NCI-H524 (cell line): Measurements from ENCODE around the gene KATNBL1.
"Not testable (repeated sequence)": the region's sequence is repeated elsewhere in the genome, so short reads cannot be mapped to it uniquely, and the experiment has no call there.

ENCODE experiments used
- DNase-seq, 2 experiments: peaks; one replicate each; lab custom pipeline; 2025; lab: John Stamatoyannopoulos, UW

Gene KATNBL1

DNA sequence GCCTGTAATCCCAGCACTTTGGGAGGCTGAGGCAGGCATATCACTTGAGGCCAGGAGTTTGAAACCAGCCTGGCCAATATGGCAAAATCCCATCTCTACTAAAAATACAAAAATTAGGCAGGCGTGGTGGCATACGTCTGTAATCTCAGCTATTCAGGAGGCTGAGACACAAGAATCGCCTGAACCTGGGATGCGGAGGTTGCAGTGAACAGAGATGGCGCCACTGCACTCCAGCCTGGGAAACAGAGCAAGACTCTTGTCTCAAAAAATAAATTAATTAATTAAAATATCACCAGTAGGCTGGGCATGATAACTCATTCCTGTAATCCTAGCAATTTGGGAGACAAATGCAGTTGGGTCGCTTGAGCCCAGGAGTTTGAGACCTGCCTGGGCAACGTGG is 16.6 kb downstream of the KATNBL1 start:
- DNase-seq: not testable (repeated sequence)

DNA sequence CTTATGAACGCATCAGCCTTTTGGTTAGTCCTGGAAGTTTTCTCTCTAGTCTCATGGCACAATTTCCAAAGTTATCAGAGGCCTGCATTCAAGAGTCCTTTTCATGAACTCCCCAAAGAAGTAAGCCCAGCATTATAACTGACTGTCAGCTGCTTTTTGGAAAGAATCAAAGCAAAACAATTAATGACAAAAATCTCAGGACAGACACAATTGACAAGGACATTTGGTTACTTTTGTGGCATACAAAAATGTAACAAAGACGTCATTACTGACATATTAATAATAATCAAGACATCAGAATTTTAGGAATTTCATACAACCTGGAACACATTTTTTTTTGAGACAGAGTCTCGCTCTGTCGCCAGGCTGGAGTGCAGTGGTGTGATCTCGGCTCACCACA is 21.2 kb downstream of the KATNBL1 start:
- no peak for DNase-seq

DNA sequence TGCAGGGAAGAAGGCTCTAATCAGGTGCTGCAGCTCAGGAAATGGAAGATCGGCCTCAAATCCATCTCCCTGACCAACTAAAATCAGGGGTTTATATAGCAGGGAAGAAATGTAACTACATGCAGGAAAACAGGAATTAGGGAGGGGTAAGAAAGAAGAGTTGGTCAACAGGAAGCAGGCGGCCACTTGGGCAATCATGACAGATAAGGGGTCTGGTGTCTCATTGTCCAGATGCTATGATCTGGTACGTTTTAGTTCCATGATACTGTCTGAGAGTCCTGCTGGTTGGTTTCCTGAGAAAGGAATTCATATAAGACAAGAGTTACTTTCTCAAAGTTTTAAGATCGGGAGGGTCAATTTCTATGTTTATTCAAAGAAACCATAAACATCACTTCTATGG is 24.2 kb downstream of the KATNBL1 start:
- DNase-seq: no peak

- no peak for DNase-seq
Measured at GRCh38 chr15:34182942-34183341, 27.0 kb downstream of the KATNBL1 start.

DNA sequence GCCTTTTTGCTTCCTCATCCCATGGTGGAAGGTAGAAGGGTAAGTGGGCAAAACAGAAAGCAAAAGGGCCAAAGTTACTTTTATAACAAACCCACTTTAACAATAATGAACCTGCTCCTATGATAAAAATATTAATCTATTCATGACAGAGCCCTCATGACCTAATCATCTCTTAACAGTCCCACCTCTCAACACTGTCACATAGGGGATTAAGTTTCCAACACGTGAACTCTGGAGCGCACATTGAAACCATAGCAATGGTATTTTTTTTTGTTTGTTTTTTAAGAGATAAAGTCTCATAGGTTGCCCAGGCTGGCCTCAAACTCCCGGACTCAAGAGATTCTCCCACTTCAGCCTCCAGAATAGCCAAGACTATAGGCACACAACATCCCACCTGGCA is 30.7 kb downstream of the KATNBL1 start:
- no peak for DNase-seq

DNA sequence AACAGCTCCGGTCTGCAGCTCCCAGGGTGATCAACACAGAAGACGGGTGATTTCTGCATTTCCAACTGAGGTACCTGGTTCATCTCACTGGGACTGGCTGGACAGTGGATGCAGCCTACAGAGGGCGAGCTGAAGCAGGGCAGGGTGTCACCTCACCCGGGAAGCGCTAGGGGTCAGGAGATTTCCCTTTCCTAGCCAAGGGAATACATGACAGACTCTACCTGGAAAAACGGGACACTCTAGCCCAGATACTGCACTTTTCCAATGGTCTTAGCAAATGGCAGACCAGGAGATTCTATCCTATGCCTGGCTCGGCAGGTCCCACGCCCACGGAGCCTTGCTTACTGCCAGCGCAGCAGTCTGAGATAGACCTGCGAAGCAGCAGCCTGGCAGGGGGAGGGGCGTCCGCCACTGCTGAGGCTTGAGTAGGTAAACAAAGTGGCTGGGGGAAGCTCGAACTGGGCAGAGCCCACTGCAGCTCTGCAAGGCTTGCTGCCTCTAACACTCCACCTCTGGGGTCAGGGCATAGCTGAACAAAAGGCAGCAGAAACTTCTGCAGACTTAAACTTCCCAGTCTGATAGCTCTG is 43.8 kb downstream of the KATNBL1 start:
- not testable (repeated sequence) for DNase-seq

- DNase-seq: no peak
Measured at GRCh38 chr15:34161329-34161963, 48.5 kb downstream of the KATNBL1 start.

GRCh38 chr15:34160735-34161134 is 49.2 kb downstream of the KATNBL1 start:
- no peak for DNase-seq

DNA sequence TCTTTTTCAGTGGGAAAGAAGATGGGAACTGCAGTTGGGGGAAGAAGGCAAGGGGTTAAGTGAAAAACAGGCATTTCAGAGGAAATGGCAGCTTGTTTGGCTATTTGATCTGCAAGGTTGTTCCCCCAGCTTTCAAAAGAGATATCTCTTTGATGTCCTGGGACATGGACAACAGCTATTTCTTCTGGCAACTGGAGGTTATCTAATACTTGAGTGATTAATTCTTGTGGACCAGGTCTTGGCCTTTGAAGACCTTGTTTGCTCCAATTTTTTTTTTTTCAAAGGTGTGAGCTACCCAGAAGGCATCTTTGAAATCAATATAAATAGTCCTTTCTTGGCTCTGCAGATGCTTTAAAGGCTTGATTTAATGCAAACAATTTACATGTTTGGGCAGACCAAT is 51.5 kb downstream of the KATNBL1 start:
- no peak for DNase-seq

- no peak for DNase-seq
Measured at GRCh38 chr15:34155859-34156258, 54.0 kb downstream of the KATNBL1 start.

GRCh38 chr15:34154725-34155204 is 55.1 kb downstream of the KATNBL1 start:
- no peak for DNase-seq

DNA sequence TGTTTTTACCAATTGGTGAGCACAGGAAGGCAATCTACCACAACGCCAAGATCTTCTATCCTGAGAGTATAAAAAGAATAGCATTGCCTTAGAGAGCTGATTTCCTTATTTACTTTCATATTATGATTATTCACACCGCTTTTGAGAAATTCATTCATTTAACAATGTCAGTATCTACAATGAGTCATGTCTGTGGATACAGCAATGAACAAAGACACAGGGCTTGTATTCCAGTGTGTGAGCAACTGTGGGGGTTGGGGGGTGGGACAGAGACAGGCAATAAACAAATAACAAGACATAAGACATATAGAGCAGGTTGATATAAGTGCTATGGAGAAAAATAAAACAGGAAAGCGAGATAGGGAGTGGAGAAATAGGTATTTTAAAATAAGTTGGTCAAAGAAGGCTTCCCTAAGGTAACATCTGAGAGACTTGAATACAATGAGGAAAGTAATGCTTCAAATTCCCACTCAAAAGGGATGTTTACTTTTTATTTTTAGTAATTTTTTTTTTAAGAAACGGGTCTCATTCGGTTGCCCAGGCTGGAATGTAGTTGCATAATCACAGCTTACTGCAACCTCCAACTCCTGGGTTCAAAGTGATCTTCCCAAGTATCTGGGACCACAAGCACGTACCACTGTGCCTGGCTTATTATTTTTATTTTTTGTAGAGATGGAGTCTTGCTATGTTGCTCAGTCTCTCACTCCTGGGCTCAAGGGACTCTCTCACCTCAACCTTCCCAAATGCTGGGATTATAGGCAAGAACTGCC is 62.3 kb downstream of the KATNBL1 start:
- DNase-seq: no peak

DNA sequence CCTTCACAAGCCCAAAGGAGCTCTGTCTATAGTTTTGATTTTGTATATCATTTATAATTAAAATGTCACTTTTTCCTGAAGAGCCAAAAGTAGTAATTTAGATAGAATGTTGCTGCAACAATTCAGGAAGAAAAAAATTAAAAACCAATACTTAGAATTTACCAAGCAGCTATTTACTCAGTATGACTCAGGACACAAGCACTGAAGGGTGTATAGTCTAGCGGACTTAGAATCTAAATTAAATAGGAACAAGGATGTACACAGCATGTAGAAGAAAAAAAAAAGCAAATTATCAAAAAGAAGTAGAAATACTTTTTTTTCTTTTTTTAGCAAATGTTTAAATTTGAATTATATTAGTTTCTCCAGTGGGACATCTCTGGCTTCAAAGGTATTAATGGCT is 76.4 kb downstream of the KATNBL1 start:
- no peak for DNase-seq

GRCh38 chr15:34132881-34133280 is 77.0 kb downstream of the KATNBL1 start:
- no peak for DNase-seq

- no peak for DNase-seq
Measured at GRCh38 chr15:34128898-34129297, 81.0 kb downstream of the KATNBL1 start.

- DNase-seq: no peak
Measured at GRCh38 chr15:34126522-34126921, 83.4 kb downstream of the KATNBL1 start.

GRCh38 chr15:34125945-34126344 is 84.0 kb downstream of the KATNBL1 start:
- DNase-seq: no peak

- DNase-seq: no peak
Measured at GRCh38 chr15:34124651-34125050, 85.2 kb downstream of the KATNBL1 start.

DNA sequence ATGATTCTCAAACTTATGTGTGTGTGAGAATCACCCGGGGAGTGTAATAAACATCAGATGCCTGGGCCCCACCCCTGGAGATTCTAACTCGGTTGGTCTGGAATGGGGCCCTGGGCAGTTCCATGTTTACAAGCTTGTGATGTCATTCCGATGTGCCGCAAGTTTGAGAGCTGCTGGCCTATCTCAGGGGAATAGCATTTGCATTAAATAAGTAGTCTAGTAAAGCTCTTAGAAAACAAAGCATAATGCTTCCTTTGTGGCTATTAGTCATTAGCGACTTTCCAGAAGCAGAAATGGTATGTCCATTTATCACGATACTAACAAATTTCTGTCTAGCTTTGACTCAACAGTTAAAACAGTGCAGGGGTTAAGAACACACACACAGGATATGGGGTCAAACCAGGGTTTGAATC is 87.1 kb downstream of the KATNBL1 start:
- DNase-seq: no peak

DNA sequence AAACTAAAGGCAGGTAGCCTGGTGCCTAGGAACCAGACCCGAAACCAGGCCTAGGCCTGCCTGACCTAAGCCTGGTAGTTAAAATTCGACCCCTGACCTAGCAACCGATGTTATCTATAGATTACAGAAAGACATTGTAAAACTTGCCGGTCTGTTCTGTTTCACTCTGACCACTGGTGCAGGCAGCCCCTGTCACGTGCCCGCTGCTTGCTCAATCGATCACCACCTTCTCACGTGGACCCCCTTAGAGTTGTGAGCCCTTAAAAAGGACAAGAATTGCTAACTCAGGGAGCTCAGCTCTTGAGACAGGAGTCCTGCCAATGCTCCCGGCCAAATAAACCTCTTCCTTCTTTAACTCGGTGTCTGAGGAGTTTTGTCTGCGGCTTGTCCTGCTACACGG is 88.1 kb downstream of the KATNBL1 start:
- not testable (repeated sequence) for DNase-seq

DNA sequence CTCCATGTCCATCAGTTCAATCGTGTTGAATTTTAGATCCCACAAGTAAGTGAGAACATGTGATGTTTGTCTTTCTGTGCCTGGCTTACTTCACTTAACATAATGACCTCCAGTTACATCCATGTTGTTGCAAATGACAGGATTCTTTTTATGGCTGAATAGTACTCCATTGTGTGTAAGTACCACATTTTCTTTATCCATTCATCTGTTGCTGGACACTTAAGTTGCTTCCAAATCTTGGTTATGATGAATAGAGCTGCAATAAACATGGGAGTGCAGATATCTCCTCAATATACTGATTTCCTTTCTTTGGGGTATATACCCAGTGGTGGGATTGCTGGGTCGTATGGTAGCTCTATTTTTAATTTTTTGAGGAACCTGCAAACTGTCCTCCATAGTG is 89.5 kb downstream of the KATNBL1 start:
- DNase-seq: not testable (repeated sequence)

GRCh38 chr15:34119291-34119690 is 90.6 kb downstream of the KATNBL1 start:
- peak; percentile 50 to 89 for DNase-seq

DNA sequence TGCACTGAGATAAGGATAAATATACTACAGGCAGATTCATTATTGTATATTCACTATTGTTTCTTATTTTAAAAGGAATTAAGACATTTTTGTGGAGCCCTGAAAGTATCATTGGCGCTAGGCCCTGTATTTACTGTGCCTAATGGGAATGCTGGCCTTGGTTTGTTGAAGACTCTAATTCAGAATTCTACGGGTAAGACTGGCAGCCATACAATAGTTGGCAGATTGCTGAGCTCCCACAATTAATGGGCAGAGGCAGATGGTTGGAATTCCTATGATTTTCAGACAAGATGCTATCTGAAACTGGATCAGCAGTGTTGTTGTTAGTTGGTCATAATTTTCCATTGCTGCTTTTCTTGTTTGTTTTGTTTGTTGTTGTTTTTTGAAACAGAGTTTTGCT is 93.3 kb downstream of the KATNBL1 start:
- peak; percentile 52 to 78 for DNase-seq
